GM19193 (cell line): ENCODE data around the gene SH3GL3.

Experiments
- POLR2A ChIP-seq: IDR thresholded peaks from 4 replicates; pipeline ENCODE4 v1.6.1; 2011; ENCODE audit not compliant: insufficient read depth, insufficient read length; ENCODE audit errors: extremely low read depth

SH3GL3 gene

GRCh38 chr15:83477172-83477807 is 30.1 kb downstream of the SH3GL3 start:
- no peak for TF ChIP-seq POLR2A

- TF ChIP-seq POLR2A = no peak
Observed at GRCh38 chr15:83477808-83478537, 30.8 kb downstream of the SH3GL3 start.

GRCh38 chr15:83483612-83484011 is 36.5 kb downstream of the SH3GL3 start:
- TF ChIP-seq POLR2A = no peak

- no peak for TF ChIP-seq POLR2A
Observed at GRCh38 chr15:83484636-83485035, 37.5 kb downstream of the SH3GL3 start.

GRCh38 chr15:83486363-83486762 is 39.2 kb downstream of the SH3GL3 start:
- TF ChIP-seq POLR2A = no peak

- no peak for TF ChIP-seq POLR2A
Observed at GRCh38 chr15:83487519-83487918, 40.4 kb downstream of the SH3GL3 start.

GRCh38 chr15:83489690-83490089 is 42.5 kb downstream of the SH3GL3 start:
- TF ChIP-seq POLR2A = no peak

GRCh38 chr15:83491486-83491885 is 44.3 kb downstream of the SH3GL3 start:
- TF ChIP-seq POLR2A = no peak

GRCh38 chr15:83496766-83497165 is 49.6 kb downstream of the SH3GL3 start:
- no peak for TF ChIP-seq POLR2A

- no peak for TF ChIP-seq POLR2A
Observed at GRCh38 chr15:83498374-83498773, 51.2 kb downstream of the SH3GL3 start.

- no peak for TF ChIP-seq POLR2A
Observed at GRCh38 chr15:83498801-83499200, 51.7 kb downstream of the SH3GL3 start.

- no peak for TF ChIP-seq POLR2A
Observed at GRCh38 chr15:83499476-83499875, 52.3 kb downstream of the SH3GL3 start.

GRCh38 chr15:83503595-83504364 is 56.6 kb downstream of the SH3GL3 start:
- TF ChIP-seq POLR2A = no peak

GRCh38 chr15:83504365-83504764 is 57.2 kb downstream of the SH3GL3 start:
- TF ChIP-seq POLR2A = no peak

- TF ChIP-seq POLR2A = no peak
Observed at GRCh38 chr15:83510001-83510400, 62.9 kb downstream of the SH3GL3 start.

- no peak for TF ChIP-seq POLR2A
Observed at GRCh38 chr15:83512459-83512858, 65.3 kb downstream of the SH3GL3 start.
